Hepatocyte (in vitro differentiated cells): Measurements from ENCODE around the gene KIF18B.

ENCODE experiments used
- EZH2phosphoT487 ChIP-seq: fragments of 200-600 bp; sonication (generic); IDR thresholded peaks from one replicate; pipeline ENCODE4 v1.6.1; 2018; ENCODE audit warnings: antibody characterized with exemption, mild to moderate bottlenecking, low read depth, moderate library complexity; ENCODE audit not compliant: unreplicated experiment, severe bottlenecking
- TF ChIP-seq, protein P1 (sequence below): fragments of 200-600 bp; sonication (generic); IDR thresholded peaks from 2 replicates; pipeline ENCODE4 v1.5.1; 2016; ENCODE audit warnings: antibody characterized with exemption, mild to moderate bottlenecking; ENCODE audit not compliant: poor library complexity

DNA sequence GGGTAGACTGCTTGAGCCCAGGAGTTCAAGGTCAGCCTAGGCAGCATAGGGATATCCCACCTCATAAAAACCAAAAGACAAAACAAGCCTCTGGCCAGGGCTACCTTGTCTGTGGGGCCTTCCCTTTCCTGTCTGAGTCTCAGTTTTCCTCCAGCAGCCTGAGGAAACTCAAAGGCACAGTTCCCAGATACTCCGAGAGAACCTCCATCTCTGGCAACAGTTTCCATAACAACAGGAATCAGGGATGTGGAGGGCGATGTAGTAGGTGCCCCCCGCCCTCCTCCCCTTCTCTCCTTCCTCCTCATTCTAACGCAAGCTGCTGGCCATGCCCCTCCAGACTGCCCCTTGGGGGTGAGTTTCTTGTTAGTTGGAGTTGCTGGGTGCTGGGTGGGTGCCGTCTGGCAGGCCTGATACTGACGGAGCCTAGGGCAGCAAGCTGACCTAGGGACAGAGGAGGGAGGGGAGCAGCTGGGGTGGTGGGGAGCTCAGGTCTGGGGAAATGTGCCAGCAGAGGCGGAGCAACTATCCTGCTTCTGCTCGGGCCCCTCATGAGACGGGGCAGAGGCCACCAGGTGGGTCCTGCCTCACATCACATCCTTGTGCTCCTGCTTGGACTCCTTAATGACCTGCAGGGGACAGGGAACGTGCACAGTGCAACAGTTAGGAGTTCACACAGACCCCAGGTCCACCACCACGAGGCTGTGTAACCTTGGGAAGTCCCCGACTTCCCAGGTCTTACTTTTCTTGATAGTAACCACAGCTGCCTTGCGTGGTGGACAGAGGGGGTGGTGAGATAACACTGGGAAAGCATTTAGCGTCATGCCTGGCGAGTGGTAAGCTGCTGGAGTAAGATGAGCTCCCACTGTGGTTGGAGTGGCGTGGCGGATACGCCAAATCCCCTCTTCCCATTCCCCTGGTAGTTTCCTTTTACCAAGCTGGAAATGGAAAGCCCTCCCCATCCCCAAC, 40.5 kb downstream of the KIF18B start:
- TF ChIP-seq, protein P1, sequence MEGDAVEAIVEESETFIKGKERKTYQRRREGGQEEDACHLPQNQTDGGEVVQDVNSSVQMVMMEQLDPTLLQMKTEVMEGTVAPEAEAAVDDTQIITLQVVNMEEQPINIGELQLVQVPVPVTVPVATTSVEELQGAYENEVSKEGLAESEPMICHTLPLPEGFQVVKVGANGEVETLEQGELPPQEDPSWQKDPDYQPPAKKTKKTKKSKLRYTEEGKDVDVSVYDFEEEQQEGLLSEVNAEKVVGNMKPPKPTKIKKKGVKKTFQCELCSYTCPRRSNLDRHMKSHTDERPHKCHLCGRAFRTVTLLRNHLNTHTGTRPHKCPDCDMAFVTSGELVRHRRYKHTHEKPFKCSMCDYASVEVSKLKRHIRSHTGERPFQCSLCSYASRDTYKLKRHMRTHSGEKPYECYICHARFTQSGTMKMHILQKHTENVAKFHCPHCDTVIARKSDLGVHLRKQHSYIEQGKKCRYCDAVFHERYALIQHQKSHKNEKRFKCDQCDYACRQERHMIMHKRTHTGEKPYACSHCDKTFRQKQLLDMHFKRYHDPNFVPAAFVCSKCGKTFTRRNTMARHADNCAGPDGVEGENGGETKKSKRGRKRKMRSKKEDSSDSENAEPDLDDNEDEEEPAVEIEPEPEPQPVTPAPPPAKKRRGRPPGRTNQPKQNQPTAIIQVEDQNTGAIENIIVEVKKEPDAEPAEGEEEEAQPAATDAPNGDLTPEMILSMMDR: no peak
- TF ChIP-seq EZH2phosphoT487: no peak
